HCT116 (cell line): Measurements from ENCODE around the gene SPG21. TPM values are rescaled to one million over a fixed set of nuclear protein-coding genes. Genes with fewer than 3 reads are reported as not detected.

Experiments used
- ATAC-seq: fragments of 200-7000 bp; cut with Tn5 transposase; 2 replicates; pipeline ENCODE4 v1.9.1; 2020; ENCODE audit warnings: mild to moderate bottlenecking, moderate library complexity
- BruUV-seq: library from RNA; stranded (reverse); fragments of 400-500 nt; replicated peaks from 2 replicates; lab custom pipeline; 2021; lab: Mats Ljungman, UMichigan
- CTCF ChIA-PET: fragments of 300-600 bp; sonication (Branson Sonifier 250); formaldehyde crosslinking; loops from one replicate; lab custom pipeline; 2021; ENCODE audit warnings: antibody characterized with exemption; lab: Charles Lee
- POLR2A ChIA-PET: fragments of 300-600, 350-600 bp; sonication (Branson Sonifier 250); formaldehyde crosslinking; loops from one replicate; lab custom pipeline; 2021; ENCODE audit warnings: antibody characterized with exemption; lab: Charles Lee
- RAD21 ChIA-PET, 2 experiments: fragments of 300-600 bp; sonication (Branson Sonifier 250); formaldehyde crosslinking; loops; one replicate each; lab custom pipeline; 2023; ENCODE audit warnings: low total read pairs in 2 of 2; ENCODE audit not compliant: uncharacterized antibody in 2 of 2, unreplicated experiment in 2 of 2, low non-redundant PET in 1 of 2; lab: Charles Lee
- DNase-seq: peaks from one replicate; pipeline ENCODE4 v3.0.0-alpha.2; 2010; ENCODE audit warnings: low read depth, low spot score
- H2AFZ ChIP-seq: fragments of 200-600 bp; shearing (Covaris generic), sonication (generic); 2 replicates; pipeline ENCODE4 v1.6.1; 2017; ENCODE audit warnings: low read depth, mixed run types, mixed read lengths, antibody characterized with exemption, low read length; ENCODE audit not compliant: poor library complexity, severe bottlenecking
- H3K27ac ChIP-seq: 2 replicates; pipeline ENCODE4 v1.5.1; 2012; ENCODE audit warnings: low read depth, low read length
- H3K27me3 ChIP-seq: fragments of 200-600 bp; sonication (generic); 2 replicates; pipeline ENCODE4 v1.6.1; 2016; ENCODE audit warnings: mixed run types, low read length, mixed read lengths; ENCODE audit not compliant: insufficient read depth
- H3K36me3 ChIP-seq, 2 experiments: fragments of 200-500 bp in 1 of 2; fragments of 200-600 bp in 1 of 2; sonication (Bioruptor generic) in 1 of 2; sonication (generic) in 1 of 2; 2 replicates each; pipeline versions ENCODE4 v1.5.1 to v1.6.1; 2014 to 2016; ENCODE audit warnings: low read length in 2 of 2, inconsistent platforms in 1 of 2, mixed read lengths in 1 of 2, mixed run types in 1 of 2; ENCODE audit not compliant: insufficient read depth in 2 of 2, control insufficient read depth in 1 of 2
- H3K4me1 ChIP-seq, 2 experiments: fragments of 200-600 bp in 1 of 2; sonication (generic) in 1 of 2; 2 replicates each; pipeline versions ENCODE4 v1.5.1 to v1.6.1; 2012 to 2017; ENCODE audit warnings: low read length in 2 of 2, inconsistent platforms in 1 of 2, mild to moderate bottlenecking in 1 of 2, mixed read lengths in 1 of 2, mixed run types in 1 of 2, moderate library complexity in 1 of 2; ENCODE audit not compliant: insufficient read depth in 2 of 2, control insufficient read depth in 1 of 2
- H3K4me2 ChIP-seq: fragments of 200-600 bp; sonication (generic); 2 replicates; pipeline ENCODE4 v1.6.1; 2017; ENCODE audit warnings: mixed run types, low read length, mixed read lengths
- H3K4me3 ChIP-seq, 2 experiments: fragments of 200-600 bp in 1 of 2; sonication (generic) in 1 of 2; replicated peaks in 1 of 2; 2 replicates each; pipeline ENCODE4 v1.5.1; 2011 to 2016; ENCODE audit warnings: low read length in 2 of 2, control low read depth in 1 of 2, low read depth in 1 of 2, mild to moderate bottlenecking in 1 of 2, mixed read lengths in 1 of 2, mixed run types in 1 of 2
- H3K79me2 ChIP-seq: fragments of 200-600 bp; sonication (generic); 2 replicates; pipeline ENCODE4 v1.6.1; 2017; ENCODE audit warnings: mild to moderate bottlenecking, mixed run types, low read length, moderate library complexity, mixed read lengths; ENCODE audit not compliant: insufficient read depth
- H3K9ac ChIP-seq: fragments of 200-600 bp; sonication (generic); 2 replicates; pipeline ENCODE4 v1.6.1; 2016; ENCODE audit warnings: low read length, mixed read lengths
- H3K9me2 ChIP-seq: fragments of 200-600 bp; sonication (generic), shearing (Covaris generic); 2 replicates; pipeline ENCODE4 v1.6.1; 2017; ENCODE audit warnings: mixed run types, mild to moderate bottlenecking, moderate library complexity; ENCODE audit not compliant: insufficient read depth
- H3K9me3 ChIP-seq, 2 experiments: fragments of 200-500 bp in 1 of 2; fragments of 200-600 bp in 1 of 2; sonication (Bioruptor generic) in 1 of 2; sonication (generic) in 1 of 2; 2 replicates each; pipeline ENCODE4 v1.6.1; 2014 to 2017; ENCODE audit warnings: low read length in 2 of 2, mixed read lengths in 2 of 2, inconsistent platforms in 1 of 2, low read depth in 1 of 2, mild to moderate bottlenecking in 1 of 2, mixed run types in 1 of 2, moderate library complexity in 1 of 2; ENCODE audit not compliant: control insufficient read depth in 1 of 2, insufficient read depth in 1 of 2
- H4K20me1 ChIP-seq: fragments of 200-600 bp; sonication (generic), shearing (Covaris generic); 2 replicates; pipeline ENCODE4 v1.6.1; 2017; ENCODE audit warnings: mixed run types, mild to moderate bottlenecking, moderate library complexity; ENCODE audit not compliant: insufficient read depth
- EZH2phosphoT487 ChIP-seq: fragments of 200-600 bp; IDR thresholded peaks from 2 replicates; pipeline ENCODE4 v1.6.1; 2018; ENCODE audit warnings: antibody characterized with exemption, borderline replicate concordance
- RAD21 ChIP-seq: IDR thresholded peaks from 2 replicates; pipeline ENCODE4 v1.6.1; 2012; ENCODE audit warnings: low read depth, mild to moderate bottlenecking
- SRF ChIP-seq: IDR thresholded peaks from 2 replicates; pipeline ENCODE4 v1.6.1; 2012; ENCODE audit warnings: low read depth
- TCF7L2 ChIP-seq: IDR thresholded peaks from 2 replicates; pipeline ENCODE4 v1.7.0; 2011; ENCODE audit warnings: borderline replicate concordance, inconsistent platforms; ENCODE audit not compliant: insufficient read depth, insufficient read length; ENCODE audit errors: extremely low read depth
- intact Hi-C: fragments of 100-400 bp; cut with micrococcal nuclease; formaldehyde crosslinking; loops from 2 replicates; pipeline ENCODE4 v1.10.0; 2022
- total RNA-seq: library from RNA; stranded (reverse); gene quantifications from one replicate; pipeline ENCODE4 v1.2.1, GENCODE V29; 2021; ENCODE audit not compliant: unreplicated experiment

The SPG21 gene
- total RNA-seq, 1 experiment from 2014 or later = 72.7 TPM

GRCh38 chr15:64917211-64917610, 72.5 kb downstream of the SPG21 start:
- CTCF ChIA-PET = no interaction called here

GRCh38 chr15:64916365-64916764, 73.3 kb downstream of the SPG21 start:
- no peak overlapping the region for H3K9ac ChIP-seq
- peaks cover 2 to 12% of the 10 kb centered on the region in 2 experiments; a peak in 3 of 4 replicates for H3K4me1 ChIP-seq
- POLR2A ChIA-PET = no interaction called here
- no peak overlapping the region for H2AFZ ChIP-seq
- no peak overlapping the region for H3K4me2 ChIP-seq
- BruUV-seq = no TSS peak
- H3K36me3 ChIP-seq = no peaks in the 10 kb centered on the region
- TF ChIP-seq EZH2phosphoT487 (no peak), RAD21 (no peak), SRF (no peak), TCF7L2 (no peak)
- H3K27ac ChIP-seq = no peak overlapping the region
- H4K20me1 ChIP-seq = no peaks in the 10 kb centered on the region
- H3K9me3 ChIP-seq = no peaks in the 10 kb centered on the region
- H3K27me3 ChIP-seq = no peaks in the 10 kb centered on the region
- RAD21 ChIA-PET = no interaction called here
- no peaks in the 10 kb centered on the region for H3K9me2 ChIP-seq
- CTCF ChIA-PET = no interaction called here
- no peak for DNase-seq
- H3K79me2 ChIP-seq = 0 out of 2 replicates have a peak, but pooled peaks cover 6% of the 10 kb centered on the region
- ATAC-seq = no peak
- no peak overlapping the region for H3K4me3 ChIP-seq
- intact Hi-C loops = no loop called here

More at GRCh38 chr15:64917211-64917610, 72.5 kb downstream of the SPG21 start:
- H3K9me2 ChIP-seq = no peaks in the 10 kb centered on the region
- POLR2A ChIA-PET = no interaction called here
- H3K9ac ChIP-seq = no peak overlapping the region
- H3K4me3 ChIP-seq = no peak overlapping the region
- H3K4me2 ChIP-seq = no peak overlapping the region
- TF ChIP-seq RAD21 = no peak
- no peaks in the 10 kb centered on the region for H3K27me3 ChIP-seq
- no peaks in the 10 kb centered on the region for H3K9me3 ChIP-seq
- H3K4me1 ChIP-seq = peaks cover 2 to 15% of the 10 kb centered on the region in 2 experiments; a peak in 2 of 4 replicates
- no TSS peak for BruUV-seq
- DNase-seq (no peak), ATAC-seq (no peak)
- H2AFZ ChIP-seq = no peak overlapping the region
- H3K36me3 ChIP-seq = no peaks in the 10 kb centered on the region
- 0 out of 2 replicates have a peak, but pooled peaks cover 5% of the 10 kb centered on the region for H3K79me2 ChIP-seq
- no peak overlapping the region for H3K27ac ChIP-seq
- RAD21 ChIA-PET = no interaction called here
- no peaks in the 10 kb centered on the region for H4K20me1 ChIP-seq
- intact Hi-C loops = no loop called here
